Gastrocnemius medialis (tissue), 4 donors: ENCODE data around the gene PIP5KL1. TPM values are rescaled to one million over a fixed set of nuclear protein-coding genes. Genes with fewer than 3 reads are reported as not detected.

ENCODE experiments used
- ATAC-seq, 2 donors: fragments of 150-250 bp; one replicate each; pipeline ENCODE4 v1.9.1; 2016
- DNase-seq, 2 donors: peaks; one replicate each; pipeline ENCODE4 v3.0.0-alpha.2; 2019
- H3K27ac ChIP-seq, 4 donors: fragments of 200-600 bp; sonication (generic); 1 replicate in 1 of 4; 2 replicates in 3 of 4; pipeline ENCODE4 v1.5.1; 2016 to 2018; ENCODE audit warnings: mild to moderate bottlenecking in 2 of 4, moderate library complexity in 1 of 4
- H3K27me3 ChIP-seq, 3 donors: fragments of 200-600 bp; sonication (generic) in 2 of 3; 1 replicate in 1 of 3; 2 replicates in 2 of 3; pipeline versions ENCODE4 v1.5.1 to v1.6.0; 2016 to 2019; ENCODE audit warnings: mild to moderate bottlenecking in 1 of 3, moderate library complexity in 1 of 3
- H3K36me3 ChIP-seq, 2 donors: fragments of 200-600 bp; sonication (generic) in 1 of 2; one replicate each; pipeline ENCODE4 v1.5.1; 2017 to 2018
- H3K4me1 ChIP-seq, 2 donors: fragments of 200-600 bp; sonication (generic) in 1 of 2; one replicate each; pipeline ENCODE4 v1.5.1; 2016 to 2017; ENCODE audit warnings: mild to moderate bottlenecking in 2 of 2
- H3K4me3 ChIP-seq, 4 donors: fragments of 200-600 bp; sonication (generic) in 3 of 4; 1 replicate in 1 of 4; 2 replicates in 3 of 4; pipeline ENCODE4 v1.5.1; 2016 to 2019; ENCODE audit warnings: mild to moderate bottlenecking in 2 of 4
- H3K9me3 ChIP-seq, 3 donors: fragments of 200-600 bp; sonication (generic) in 2 of 3; 1 replicate in 1 of 3; 2 replicates in 2 of 3; pipeline ENCODE4 v1.5.1; 2016 to 2019
- POLR2A ChIP-seq, 2 donors: fragments of 450-650 bp; IDR thresholded peaks; one replicate each; pipeline ENCODE4 v1.6.1; 2017; ENCODE audit warnings: antibody characterized with exemption in 2 of 2, mild to moderate bottlenecking in 2 of 2, moderate library complexity in 2 of 2
- in situ Hi-C, 4 donors: fragments of 200-750 bp; cut with MboI; loops; one replicate each; pipeline versions ENCODE4 v1.15.0 to v1.8.0; 2017; ENCODE audit warnings: low sequenced_read_pairs in 4 of 4
- intact Hi-C: fragments of 100-400 bp; cut with DNase I; formaldehyde crosslinking; loops from one replicate; pipeline ENCODE4 v1.15.1; 2023; ENCODE audit warnings: low total_unique reads
- total RNA-seq, 4 donors: library from RNA; depleted of rRNA; stranded (reverse); fragments of >200 nt; gene quantifications; one replicate each; pipeline versions ENCODE4 v1.1.0 to v1.2.3, GENCODE V29; 2016
- TF ChIP-seq, protein P1 (sequence below), 5 experiments: fragments of 450-650 bp in 3 of 5; fragments of 200-600 bp in 2 of 5; sonication (generic) in 2 of 5; IDR thresholded peaks in 4 of 5; conservative IDR thresholded peaks in 1 of 5; 1 replicate in 4 of 5; 2 replicates in 1 of 5; pipeline ENCODE4 v1.5.1; 2016 to 2019; ENCODE audit warnings: antibody characterized with exemption in 5 of 5, mild to moderate bottlenecking in 3 of 5, moderate library complexity in 3 of 5

The PIP5KL1 gene
- total RNA-seq, 4 donors from 2014 or later, result 4.2 TPM; not detected in 3

DNA sequence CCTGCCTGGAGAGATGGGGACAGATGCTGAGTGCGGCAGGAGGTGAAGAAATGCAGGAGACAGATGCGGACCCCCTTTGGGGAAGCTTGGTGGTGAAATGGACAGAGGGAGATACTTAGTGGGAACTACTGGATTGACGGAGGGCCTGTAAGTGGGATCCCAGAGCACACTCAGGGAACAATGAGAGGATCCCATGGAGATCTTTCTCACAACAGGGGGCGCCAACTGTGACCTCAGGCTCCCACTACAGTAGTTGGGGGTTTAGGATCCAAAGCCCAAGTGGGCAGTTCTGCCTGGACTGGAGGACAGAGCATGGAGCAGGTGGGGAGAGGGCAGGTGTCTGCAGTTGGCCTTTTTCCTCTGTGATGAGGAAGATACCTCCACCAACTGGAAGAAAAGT lies 3.7 kb upstream of the PIP5KL1 start:
- H3K36me3 ChIP-seq, result peaks cover 0 to 5% of the 10 kb centered on the region in 2 donors
- no peaks in the 10 kb centered on the region for H3K9me3 ChIP-seq
- TF ChIP-seq, protein P1, sequence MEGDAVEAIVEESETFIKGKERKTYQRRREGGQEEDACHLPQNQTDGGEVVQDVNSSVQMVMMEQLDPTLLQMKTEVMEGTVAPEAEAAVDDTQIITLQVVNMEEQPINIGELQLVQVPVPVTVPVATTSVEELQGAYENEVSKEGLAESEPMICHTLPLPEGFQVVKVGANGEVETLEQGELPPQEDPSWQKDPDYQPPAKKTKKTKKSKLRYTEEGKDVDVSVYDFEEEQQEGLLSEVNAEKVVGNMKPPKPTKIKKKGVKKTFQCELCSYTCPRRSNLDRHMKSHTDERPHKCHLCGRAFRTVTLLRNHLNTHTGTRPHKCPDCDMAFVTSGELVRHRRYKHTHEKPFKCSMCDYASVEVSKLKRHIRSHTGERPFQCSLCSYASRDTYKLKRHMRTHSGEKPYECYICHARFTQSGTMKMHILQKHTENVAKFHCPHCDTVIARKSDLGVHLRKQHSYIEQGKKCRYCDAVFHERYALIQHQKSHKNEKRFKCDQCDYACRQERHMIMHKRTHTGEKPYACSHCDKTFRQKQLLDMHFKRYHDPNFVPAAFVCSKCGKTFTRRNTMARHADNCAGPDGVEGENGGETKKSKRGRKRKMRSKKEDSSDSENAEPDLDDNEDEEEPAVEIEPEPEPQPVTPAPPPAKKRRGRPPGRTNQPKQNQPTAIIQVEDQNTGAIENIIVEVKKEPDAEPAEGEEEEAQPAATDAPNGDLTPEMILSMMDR (IDR thresholded peaks at IDR 0.05 in 4 of 5, conservative IDR thresholded peaks at IDR 0.05 in 1 of 5), result no peak
- intact Hi-C loops (no loop called here), in situ Hi-C loops (loop anchor here in 1 of 4 donors (10.0 kb wide), 1 partner anchor 101 kb away; no protein-coding TSS in a partner anchor)
- DNase-seq, result no peak
- H3K27ac ChIP-seq, result no peak overlapping the region
- H3K4me3 ChIP-seq, result no peak overlapping the region
- peaks cover 6 to 19% (median 13%) of the 10 kb centered on the region in 3 donors for H3K27me3 ChIP-seq
- peaks cover 33 to 35% of the 10 kb centered on the region in 2 donors for H3K4me1 ChIP-seq
- no peak for ATAC-seq

DNA sequence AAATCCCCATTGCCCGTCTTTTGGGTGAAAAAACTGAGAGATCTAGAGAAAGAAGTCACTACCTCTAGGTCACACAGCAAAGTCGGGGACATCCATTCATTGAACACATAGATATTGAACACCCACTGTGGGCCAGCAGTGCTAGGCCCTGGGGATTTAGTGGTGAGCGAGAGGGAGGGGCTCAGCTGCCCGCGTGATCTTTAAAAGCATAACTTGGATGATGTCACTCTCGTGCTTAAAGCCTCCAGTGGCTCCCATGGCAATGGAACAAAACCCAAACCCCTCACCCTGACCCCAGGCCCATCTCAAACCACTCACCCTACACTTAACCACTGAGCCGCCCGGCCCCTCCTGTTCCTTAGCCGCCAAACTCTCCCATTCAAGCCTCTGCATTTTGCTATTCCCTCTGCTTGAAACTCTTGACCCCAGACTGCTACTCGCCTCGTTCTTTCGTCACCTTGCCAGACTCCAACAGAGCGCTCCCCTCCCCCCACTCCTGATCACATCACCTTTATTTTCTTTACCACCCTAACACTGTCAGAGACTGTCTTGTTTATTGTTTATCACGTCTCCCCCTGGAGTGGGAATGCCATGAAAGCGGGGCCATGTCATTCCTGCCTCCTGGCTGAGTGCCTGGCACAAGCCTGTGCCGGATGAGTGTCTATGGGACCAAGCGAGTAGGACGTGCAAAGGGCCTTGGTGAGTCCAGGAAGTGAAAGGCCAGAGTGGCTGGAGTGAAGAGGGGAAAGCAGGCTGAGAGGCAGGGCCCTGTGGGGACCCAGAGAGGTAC lies 710 bp upstream of the PIP5KL1 start:
- H3K4me3 ChIP-seq, result peak overlapping the region; percentile 44 to 62 (median 56)
- peaks cover 0 to 4% of the 10 kb centered on the region in 2 donors for H3K36me3 ChIP-seq
- H3K27me3 ChIP-seq, result peaks cover 26 to 47% (median 40%) of the 10 kb centered on the region in 3 donors
- H3K4me1 ChIP-seq, result peaks cover 16 to 26% of the 10 kb centered on the region in 2 donors
- TF ChIP-seq, protein P1 (IDR thresholded peaks at IDR 0.05 in 4 of 5, conservative IDR thresholded peaks at IDR 0.05 in 1 of 5), result no peak
- TF ChIP-seq POLR2A (IDR thresholded peaks at IDR 0.05), result no peak
- in situ Hi-C loops (loop anchor here in 1 of 4 donors (10.0 kb wide), 1 partner anchor 104 kb away; no protein-coding TSS in a partner anchor), intact Hi-C loops (no loop called here)
- H3K27ac ChIP-seq, result no peak overlapping the region
- DNase-seq, result no peak
- no peak for ATAC-seq
- H3K9me3 ChIP-seq, result no peaks in the 10 kb centered on the region

DNA sequence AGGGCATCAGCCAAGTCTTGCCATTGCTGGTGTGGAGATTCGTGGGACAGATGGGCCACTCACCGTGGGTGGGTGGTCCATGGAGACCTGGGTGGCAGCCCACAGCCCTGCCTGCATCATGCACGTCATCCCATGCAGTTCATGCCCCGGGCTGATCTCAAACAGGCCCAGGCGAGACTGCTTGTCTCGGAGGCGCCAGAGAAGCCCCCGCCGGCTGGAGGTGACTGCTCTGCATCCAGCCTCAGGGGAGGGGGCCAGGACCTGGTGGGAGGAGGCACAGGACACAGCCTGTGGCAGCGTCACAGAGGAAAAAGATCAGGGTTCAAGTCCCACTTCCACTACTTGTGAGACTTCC lies 975 bp downstream of the PIP5KL1 start:
- H3K36me3 ChIP-seq, result no peaks in the 10 kb centered on the region
- in situ Hi-C loops, result loop anchor here in 2 of 4 donors (10.0 kb wide), 2 partner anchors 195 to 335 kb away; partner anchors contain the start of gene TOR2A (in 1 of the 2)
- H3K4me3 ChIP-seq, result no peak overlapping the region
- peaks cover 35 to 51% (median 41%) of the 10 kb centered on the region in 3 donors for H3K27me3 ChIP-seq
- ATAC-seq (no peak), DNase-seq (no peak)
- no peak overlapping the region for H3K27ac ChIP-seq
- H3K4me1 ChIP-seq, result peaks cover 12 to 18% of the 10 kb centered on the region in 2 donors
- TF ChIP-seq, protein P1 (IDR thresholded peaks at IDR 0.05 in 4 of 5, conservative IDR thresholded peaks at IDR 0.05 in 1 of 5), result no peak
- no peak for TF ChIP-seq POLR2A (IDR thresholded peaks at IDR 0.05)
- intact Hi-C loops, result loop anchor here (10.0 kb wide), 1 partner anchor 425 kb away; no protein-coding TSS in a partner anchor
- H3K9me3 ChIP-seq, result no peaks in the 10 kb centered on the region

DNA sequence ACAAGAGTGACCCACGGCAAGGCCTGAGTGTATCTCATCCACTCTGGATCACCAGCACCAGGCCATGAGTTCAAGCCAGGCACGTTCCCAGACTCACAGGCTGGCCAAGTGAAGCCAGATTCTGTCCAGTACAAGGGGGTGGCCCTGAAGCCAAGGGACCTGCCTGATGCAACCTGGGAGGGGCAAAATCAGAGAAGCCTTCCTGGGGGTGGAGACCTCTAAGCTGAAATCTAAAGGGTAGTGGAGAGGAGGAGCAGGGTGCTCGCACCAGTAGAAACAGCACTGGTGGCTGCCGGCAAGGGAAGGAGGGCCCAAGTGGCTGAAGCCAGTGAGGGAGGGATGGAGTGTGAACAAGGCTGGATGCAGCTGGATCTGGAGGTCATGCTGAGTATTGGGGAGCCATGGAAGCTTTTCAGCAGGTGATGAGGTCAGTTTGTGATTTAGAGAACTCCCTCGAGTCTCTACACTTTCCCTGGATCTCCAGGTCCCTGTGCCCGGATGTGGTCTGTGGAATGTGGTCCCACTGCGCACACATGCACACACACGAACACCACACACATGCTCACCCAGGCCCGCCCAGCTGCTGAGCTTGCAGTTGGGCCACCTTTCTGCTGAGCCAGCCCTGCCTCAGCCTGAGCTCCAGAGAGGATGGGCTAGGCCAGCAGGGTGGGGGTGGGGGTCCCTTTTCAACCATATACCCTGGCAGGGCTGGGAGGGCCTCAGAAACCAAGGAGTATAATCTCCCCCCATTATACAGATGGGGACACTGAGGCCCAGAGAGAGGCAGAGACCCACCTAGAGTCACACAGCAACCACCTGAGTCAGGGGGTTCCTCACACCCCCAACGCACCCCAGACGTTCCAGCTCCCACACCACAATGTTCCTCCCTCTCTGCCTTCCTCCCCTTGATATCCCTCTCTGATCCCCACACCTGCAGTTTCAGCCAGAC lies 1.6 kb downstream of the PIP5KL1 start:
- no peak for DNase-seq
- no peaks in the 10 kb centered on the region for H3K36me3 ChIP-seq
- no peak for ATAC-seq
- intact Hi-C loops (loop anchor here (10.0 kb wide), 1 partner anchor 424 kb away; no protein-coding TSS in a partner anchor), in situ Hi-C loops (loop anchor here in 2 of 4 donors (10.0 kb wide), 2 partner anchors 194 to 334 kb away; partner anchors contain the start of gene TOR2A (in 1 of the 2))
- no peak for TF ChIP-seq POLR2A (IDR thresholded peaks at IDR 0.05)
- TF ChIP-seq, protein P1 (IDR thresholded peaks at IDR 0.05 in 4 of 5, conservative IDR thresholded peaks at IDR 0.05 in 1 of 5), result no peak
- H3K4me3 ChIP-seq, result no peak overlapping the region
- no peak overlapping the region for H3K27ac ChIP-seq
- H3K27me3 ChIP-seq, result peaks cover 35 to 51% (median 41%) of the 10 kb centered on the region in 3 donors
- peaks cover 12 to 18% of the 10 kb centered on the region in 2 donors for H3K4me1 ChIP-seq
- H3K9me3 ChIP-seq, result no peaks in the 10 kb centered on the region
